Panc1 (cell line): ENCODE measurements around the gene FAM53B. TPM values are rescaled to one million over a fixed set of nuclear protein-coding genes. Genes with fewer than 3 reads are reported as not detected.

ENCODE experiments used
- ATAC-seq: fragments of 200-7000 bp; cut with Tn5 transposase; 2 replicates; pipeline ENCODE4 v1.9.1; 2020; ENCODE audit warnings: mild to moderate bottlenecking, moderate library complexity
- BruUV-seq: library from RNA; stranded (reverse); fragments of 400-500 nt; replicated peaks from 2 replicates; lab custom pipeline; 2021; lab: Mats Ljungman, UMichigan
- CTCF ChIA-PET: fragments of 300-600 bp; sonication (Branson Sonifier 250); formaldehyde crosslinking; loops from one replicate; lab custom pipeline; 2022; ENCODE audit warnings: antibody characterized with exemption; lab: Charles Lee
- POLR2A ChIA-PET: fragments of 300-600 bp; sonication (Branson Sonifier 250); formaldehyde crosslinking; loops from one replicate; lab custom pipeline; 2022; ENCODE audit warnings: antibody characterized with exemption; lab: Charles Lee
- DNase-seq: peaks from one replicate; pipeline ENCODE4 v3.0.0-alpha.2; 2010; ENCODE audit warnings: low read depth, low spot score
- H3K27ac ChIP-seq: 2 replicates; pipeline ENCODE4 v1.5.1; 2011; ENCODE audit warnings: mild to moderate bottlenecking, low read length, inconsistent platforms
- H3K27me3 ChIP-seq: fragments of 200-500 bp; sonication (Bioruptor generic); 2 replicates; pipeline ENCODE4 v1.6.0; 2014; ENCODE audit warnings: low read length, inconsistent platforms; ENCODE audit not compliant: control insufficient read depth, insufficient read depth
- H3K36me3 ChIP-seq: fragments of 200-500 bp; sonication (Bioruptor generic); 2 replicates; pipeline ENCODE4 v1.5.1; 2014; ENCODE audit warnings: inconsistent platforms, mild to moderate bottlenecking, low read length, moderate library complexity; ENCODE audit not compliant: control insufficient read depth, insufficient read depth
- H3K4me1 ChIP-seq: 2 replicates; pipeline ENCODE4 v1.5.1; 2011; ENCODE audit warnings: inconsistent platforms, mild to moderate bottlenecking, low read length, moderate library complexity; ENCODE audit not compliant: control insufficient read depth, insufficient read depth
- H3K4me3 ChIP-seq, 2 experiments: 2 replicates each; pipeline ENCODE4 v1.5.1; 2011 to 2012; ENCODE audit warnings: low read depth in 2 of 2, low read length in 2 of 2, mild to moderate bottlenecking in 2 of 2, inconsistent platforms in 1 of 2, moderate library complexity in 1 of 2
- H3K9me3 ChIP-seq: fragments of 200-500 bp; sonication (Bioruptor generic); 2 replicates; pipeline ENCODE4 v1.5.1; 2014; ENCODE audit warnings: low read depth, mild to moderate bottlenecking, inconsistent platforms, low read length, moderate library complexity; ENCODE audit not compliant: control insufficient read depth, insufficient read depth
- CTCF ChIP-seq: fragments of 450-650 bp; IDR thresholded peaks from 2 replicates; pipeline ENCODE4 v1.5.1; 2017; ENCODE audit warnings: mild to moderate bottlenecking
- POLR2AphosphoS5 ChIP-seq: IDR thresholded peaks from 2 replicates; pipeline ENCODE4 v1.6.1; 2012; ENCODE audit warnings: mild to moderate bottlenecking, low read depth, low read length, moderate library complexity
- REST ChIP-seq, 2 experiments: IDR thresholded peaks; 2 replicates each; pipeline ENCODE4 v1.6.1; 2011 to 2012; ENCODE audit warnings: low read depth in 2 of 2, control low read depth in 1 of 2, low read length in 1 of 2, mild to moderate bottlenecking in 1 of 2, moderate library complexity in 1 of 2; ENCODE audit not compliant: insufficient read depth in 1 of 2
- SIN3A ChIP-seq: IDR thresholded peaks from 2 replicates; pipeline ENCODE4 v1.6.1; 2012; ENCODE audit warnings: low read depth, mild to moderate bottlenecking, low read length, moderate library complexity, borderline replicate concordance; ENCODE audit not compliant: insufficient read depth
- TCF7L2 ChIP-seq: IDR thresholded peaks from 2 replicates; pipeline ENCODE4 v1.6.1; 2011; ENCODE audit warnings: mild to moderate bottlenecking, low read depth, low read length, inconsistent platforms
- in situ Hi-C: cut with HindIII; loops from 2 replicates; pipeline ENCODE4 v1.10.0; 2016; ENCODE audit warnings: low sequenced_read_pairs, low pct_unique_long_range_greater_than_20kb
- intact Hi-C: fragments of 100-400 bp; cut with micrococcal nuclease; formaldehyde crosslinking; loops from one replicate; pipeline ENCODE4 v1.10.0; 2022; ENCODE audit not compliant: unreplicated experiment
- total RNA-seq: library from RNA; stranded (reverse); gene quantifications from one replicate; pipeline ENCODE4 v1.2.1, GENCODE V29; 2021; ENCODE audit not compliant: unreplicated experiment

The FAM53B gene
- total RNA-seq, 1 experiment from 2014 or later = 42.5 TPM

- CTCF ChIA-PET = no interaction called here
- TF ChIP-seq TCF7L2 = no peak
- no peak for TF ChIP-seq POLR2AphosphoS5
- no peak for TF ChIP-seq REST (IDR thresholded peaks at IDR 0.05; ENCODE audit: insufficient read depth in 1 of 2, low read depth in 2 of 2, low read length in 1 of 2)
- no peak for TF ChIP-seq SIN3A
- no peak for TF ChIP-seq CTCF
- no TSS peak for BruUV-seq
- no peaks in the 10 kb centered on the region for H3K9me3 ChIP-seq
- POLR2A ChIA-PET = no interaction called here
- H3K27ac ChIP-seq = no peak overlapping the region
- in situ Hi-C loops (no loop called here), intact Hi-C loops (no loop called here)
- no peaks in the 10 kb centered on the region for H3K27me3 ChIP-seq
- H3K4me3 ChIP-seq = no peak overlapping the region
- no peak for DNase-seq
- no peaks in the 10 kb centered on the region for H3K36me3 ChIP-seq
- ATAC-seq = no peak
- no peaks in the 10 kb centered on the region for H3K4me1 ChIP-seq
Measured at GRCh38 chr10:124669824-124670654, 74.1 kb downstream of the FAM53B start.

- Histone ChIP-seq H3K27ac (no peak overlapping the region), H3K27me3 (no peaks in the 10 kb centered on the region), H3K4me1 (no peaks in the 10 kb centered on the region), H3K4me3 (no peak overlapping the region), H3K36me3 (no peaks in the 10 kb centered on the region), H3K9me3 (no peaks in the 10 kb centered on the region)
- no peak for ATAC-seq
- in situ Hi-C loops (no loop called here), intact Hi-C loops (no loop called here)
- BruUV-seq = no TSS peak
- ChIA-PET CTCF (no interaction called here), POLR2A (no interaction called here)
- no peak for TF ChIP-seq REST (IDR thresholded peaks at IDR 0.05; ENCODE audit: insufficient read depth in 1 of 2, low read depth in 2 of 2, low read length in 1 of 2)
- no peak for TF ChIP-seq TCF7L2
- no peak for TF ChIP-seq POLR2AphosphoS5
- TF ChIP-seq SIN3A = no peak
- TF ChIP-seq CTCF = no peak
- DNase-seq = no peak
Measured at GRCh38 chr10:124669141-124669823, 74.9 kb downstream of the FAM53B start.
